ENCODE results near the gene NLGN1.

NLGN1 gene

DNA sequence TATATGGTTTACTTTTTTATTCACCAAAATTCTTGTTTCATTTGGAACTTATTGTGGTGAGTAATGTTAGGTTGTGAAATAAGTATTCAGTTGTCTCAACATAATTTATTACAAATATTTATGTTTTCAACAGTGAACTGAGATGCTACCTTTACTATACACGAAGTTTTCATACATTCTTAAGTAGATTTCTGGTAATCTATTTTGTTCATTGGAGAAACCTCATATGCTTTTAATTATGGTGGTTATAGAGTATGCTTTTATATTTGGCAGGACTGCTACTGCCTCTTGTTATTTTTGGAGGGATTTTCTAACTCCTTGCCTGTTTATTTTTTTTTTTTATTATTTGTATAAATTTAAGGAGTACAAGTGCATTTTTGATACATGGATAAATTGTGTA is 253.1 kb downstream of the NLGN1 start:
- no peak for DNase-seq

- no peak for DNase-seq
Observed at GRCh38 chr3:173652093-173652492, 254.5 kb downstream of the NLGN1 start.

DNA sequence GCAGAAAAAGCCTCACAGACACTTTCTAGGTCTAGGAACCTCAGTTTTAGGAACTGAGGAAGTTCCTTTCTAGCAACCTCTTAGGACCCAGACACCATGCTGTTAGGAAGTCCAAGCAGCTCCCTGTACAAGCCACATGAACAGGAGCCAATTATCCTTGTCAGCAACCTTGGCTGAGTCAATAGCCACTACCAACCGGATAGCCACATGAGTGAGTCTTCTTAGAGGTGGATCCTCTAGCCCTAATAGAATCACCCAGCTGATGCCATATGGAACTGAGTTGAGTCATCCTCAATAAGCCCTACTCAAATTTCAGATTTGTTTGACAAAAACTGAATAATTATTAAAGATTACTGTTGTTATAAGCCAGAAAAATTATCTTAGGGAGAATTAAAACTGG is 256.2 kb downstream of the NLGN1 start:
- no peak for DNase-seq

- no peak for DNase-seq
Observed at GRCh38 chr3:173659972-173660371, 262.4 kb downstream of the NLGN1 start.

- DNase-seq, result no peak
Observed at GRCh38 chr3:173660645-173661299, 263.2 kb downstream of the NLGN1 start.

- no peak for DNase-seq
Observed at GRCh38 chr3:173663696-173664111, 266.2 kb downstream of the NLGN1 start.

DNA sequence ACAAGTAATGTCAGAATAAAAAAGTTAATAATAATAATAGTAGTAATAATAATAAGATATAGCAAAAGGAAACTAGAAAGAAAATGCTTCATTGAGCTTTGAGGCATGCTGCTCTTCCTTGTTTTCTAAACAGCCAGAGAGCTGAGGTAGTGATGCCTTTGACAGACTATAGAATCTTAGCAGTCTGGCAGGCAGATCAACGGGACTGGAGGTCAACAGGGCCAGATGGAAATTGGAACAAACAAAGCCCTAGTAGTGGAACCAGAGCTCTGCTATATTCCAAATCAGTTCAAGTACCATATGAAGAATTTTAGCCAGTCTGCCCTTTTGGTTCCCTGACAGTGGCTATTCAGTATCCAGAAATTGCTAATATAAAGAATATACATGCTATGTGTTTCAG is 278.6 kb downstream of the NLGN1 start:
- DNase-seq, result no peak

DNA sequence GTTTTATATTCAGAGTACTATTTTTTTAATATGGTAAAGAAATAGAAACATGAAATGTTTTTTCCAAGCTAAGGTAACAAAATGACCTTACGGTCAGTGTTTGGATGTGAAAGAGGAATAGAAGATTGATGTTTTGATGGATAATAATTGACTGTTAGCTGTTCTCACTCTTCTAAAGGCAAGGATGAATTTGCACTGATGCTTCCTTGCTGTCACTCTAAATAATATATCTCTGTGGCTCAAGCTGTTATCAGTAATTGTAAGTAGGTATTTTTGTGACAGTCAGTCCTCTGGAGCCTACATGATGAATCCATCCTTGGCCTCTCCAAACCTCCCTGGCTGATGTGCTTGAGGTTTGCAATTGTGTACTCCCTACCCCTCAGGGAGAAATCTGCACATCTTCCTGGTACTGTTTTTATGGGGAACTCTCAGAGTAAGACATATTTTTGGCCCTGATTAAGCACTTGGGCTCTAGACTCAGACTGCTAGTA is 283.7 kb downstream of the NLGN1 start:
- DNase-seq, result no peak

- DNase-seq, result no peak
Observed at GRCh38 chr3:173685456-173685855, 287.9 kb downstream of the NLGN1 start.

DNA sequence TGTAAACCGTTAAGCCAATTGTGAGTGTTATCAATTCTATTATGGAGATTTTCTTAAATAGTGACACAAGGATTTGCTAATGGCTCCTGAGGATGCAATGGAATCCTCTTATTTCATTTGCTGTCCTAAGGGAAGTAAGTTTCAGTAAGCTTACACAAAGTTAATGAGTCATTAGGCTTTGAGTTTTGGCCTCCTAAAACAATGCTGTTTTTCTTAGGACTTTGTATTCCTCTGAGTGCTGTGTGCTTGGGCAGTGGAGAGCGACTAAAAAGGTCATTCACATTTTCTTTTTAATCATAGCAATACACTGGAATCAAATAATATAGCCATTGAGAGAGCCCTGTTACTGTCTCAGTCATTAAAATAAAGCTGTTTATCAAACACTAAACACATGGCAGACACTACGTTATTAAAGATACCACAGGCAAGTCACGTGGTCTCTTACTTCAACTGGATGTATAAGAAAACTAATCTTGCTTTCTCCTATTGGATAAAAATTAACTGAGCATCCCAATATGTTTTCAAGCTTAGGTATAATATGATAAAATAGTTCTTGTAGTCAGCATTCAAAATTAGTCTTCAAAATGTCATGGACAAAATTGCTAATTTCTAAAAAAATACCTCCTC is 290.8 kb downstream of the NLGN1 start:
- DNase-seq, result no peak

- DNase-seq, result no peak
Observed at GRCh38 chr3:173690542-173691180, 293.1 kb downstream of the NLGN1 start.

DNA sequence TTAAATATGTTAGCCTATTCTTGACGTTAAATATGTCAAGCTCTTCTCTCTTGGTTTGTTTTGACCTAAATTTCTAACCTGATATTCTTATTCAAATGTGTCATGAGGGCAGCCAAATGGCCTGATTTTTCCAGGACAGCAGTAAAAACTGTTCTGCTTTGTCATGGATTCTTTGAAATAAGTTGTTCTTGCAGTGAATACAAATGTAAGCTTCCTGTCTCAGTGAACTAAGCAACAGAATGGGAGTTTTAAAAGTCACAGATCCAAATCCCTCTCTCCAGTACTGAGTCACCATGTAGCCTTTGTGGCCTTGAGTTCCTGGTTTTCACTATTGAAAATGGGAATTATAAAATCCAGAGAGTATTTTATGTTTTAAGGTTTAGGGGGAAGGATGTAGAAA is 301.8 kb downstream of the NLGN1 start:
- no peak for DNase-seq

- no peak for DNase-seq
Observed at GRCh38 chr3:173700336-173700735, 302.8 kb downstream of the NLGN1 start.

- no peak for DNase-seq
Observed at GRCh38 chr3:173702561-173702960, 305.0 kb downstream of the NLGN1 start.

DNA sequence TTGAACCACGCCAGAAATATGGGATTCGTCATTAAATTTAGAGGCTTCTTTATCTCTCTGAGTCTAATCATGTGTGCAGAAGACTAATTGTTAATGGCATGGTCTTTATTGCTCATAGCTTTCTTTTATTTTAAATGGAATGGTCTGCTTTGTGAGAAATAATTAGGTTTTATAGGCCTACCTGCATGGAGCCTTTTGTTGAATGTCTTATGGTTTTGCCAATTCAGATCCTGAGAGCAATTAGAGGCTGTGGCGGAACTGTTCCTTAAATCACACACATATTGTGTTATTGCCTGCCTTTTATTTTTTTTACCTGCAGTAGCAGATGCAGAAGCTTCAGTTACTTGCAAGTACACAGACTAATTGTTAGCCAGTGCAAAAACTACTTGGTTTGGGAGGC is 306.2 kb downstream of the NLGN1 start:
- DNase-seq, result no peak

DNA sequence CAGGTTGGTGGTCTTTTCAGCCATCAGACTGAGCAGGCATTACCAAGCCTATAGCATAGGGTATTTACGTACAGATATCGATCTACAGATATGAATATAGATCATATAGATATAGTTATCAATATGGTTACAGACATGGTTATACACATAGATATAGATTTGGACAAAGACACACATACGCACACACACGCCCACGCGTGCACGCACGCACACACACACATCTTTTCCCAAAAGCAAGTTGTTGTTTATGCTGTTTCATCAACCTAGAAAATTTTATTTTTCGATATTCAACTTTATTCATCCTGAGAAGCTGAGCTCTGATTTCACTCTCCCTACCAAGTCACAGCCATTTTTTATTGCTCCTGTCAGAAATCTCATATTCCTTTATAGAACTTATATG is 309.1 kb downstream of the NLGN1 start:
- DNase-seq, result no peak

DNA sequence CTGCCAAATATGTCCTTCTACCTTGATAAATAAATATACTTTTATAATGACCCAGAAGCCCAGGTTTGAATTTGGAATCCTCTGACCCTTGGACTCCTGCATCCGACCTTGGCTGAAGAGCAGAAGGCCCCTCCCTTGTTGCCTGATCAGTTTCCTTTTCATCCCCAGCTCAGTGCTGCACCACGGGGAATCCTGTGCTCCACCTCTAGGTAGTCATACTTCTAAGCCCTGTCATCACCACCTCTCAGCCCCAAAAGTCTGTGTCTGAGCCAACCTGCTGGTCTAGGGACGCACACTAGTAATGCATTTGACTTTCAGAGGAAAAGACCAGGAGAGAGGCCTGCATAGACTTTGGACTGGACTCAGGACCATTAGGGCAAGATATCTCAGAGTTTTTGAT is 310.6 kb downstream of the NLGN1 start:
- no peak for DNase-seq

- DNase-seq, result no peak
Observed at GRCh38 chr3:173709026-173709425, 311.5 kb downstream of the NLGN1 start.

GRCh38 chr3:173711619-173712018 is 314.1 kb downstream of the NLGN1 start:
- no peak for DNase-seq

DNA sequence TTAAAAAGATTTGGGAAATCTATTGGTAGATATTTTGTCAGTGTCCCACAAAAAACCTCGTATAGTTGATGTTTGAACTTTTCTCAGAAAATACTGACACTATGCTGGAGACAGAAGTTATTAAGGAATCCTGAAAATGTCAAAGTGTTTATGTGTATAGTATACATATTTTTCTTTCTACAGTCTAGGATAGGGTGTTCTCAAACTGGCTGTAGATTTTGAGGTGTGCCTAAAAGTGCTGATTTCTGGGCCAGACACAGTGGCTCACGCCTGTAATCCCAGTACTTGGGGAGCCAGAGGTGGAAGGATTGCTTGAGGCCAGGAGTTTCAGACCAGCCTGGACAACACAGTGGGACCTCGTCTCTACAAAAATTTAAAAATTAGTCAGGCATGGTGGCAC is 322.0 kb downstream of the NLGN1 start:
- no peak for DNase-seq

DNA sequence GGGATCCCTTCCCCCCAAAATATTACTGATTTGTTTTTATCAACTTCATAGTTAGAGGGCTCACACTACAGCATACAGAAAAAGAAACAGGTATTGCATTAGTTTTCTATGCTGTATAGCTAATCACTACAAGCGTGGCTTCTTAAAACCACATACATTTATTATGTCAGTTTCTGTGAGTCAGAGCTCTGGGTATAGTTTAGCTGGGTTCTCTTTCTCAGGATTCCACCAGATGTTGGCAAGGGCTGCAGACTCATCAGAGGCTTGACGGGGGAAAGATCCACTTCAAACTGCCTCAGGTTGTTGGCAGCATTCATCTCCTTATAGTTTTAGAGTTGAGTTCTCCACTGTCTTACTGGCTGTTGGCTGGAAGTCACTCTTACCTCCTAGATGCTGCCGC is 328.0 kb downstream of the NLGN1 start:
- no peak for DNase-seq

DNA sequence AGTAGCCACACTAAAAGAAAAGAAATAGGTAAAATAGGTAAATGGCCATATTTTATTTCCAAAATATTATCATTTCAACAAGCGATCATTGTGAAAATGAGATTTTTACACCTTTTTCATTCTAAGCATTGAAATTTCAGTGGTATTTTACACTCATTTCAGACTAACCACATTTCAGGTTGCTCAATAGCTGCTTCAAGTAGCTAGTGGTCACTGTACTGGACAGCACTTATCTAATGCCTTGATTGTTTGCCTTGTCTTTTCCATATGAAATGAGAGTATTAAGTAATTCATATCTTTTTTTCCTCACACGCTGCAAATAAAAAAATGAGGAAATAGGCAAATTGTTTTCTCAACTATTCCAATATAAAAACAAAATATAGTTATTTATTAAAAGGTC is 332.8 kb downstream of the NLGN1 start:
- DNase-seq, result no peak

DNA sequence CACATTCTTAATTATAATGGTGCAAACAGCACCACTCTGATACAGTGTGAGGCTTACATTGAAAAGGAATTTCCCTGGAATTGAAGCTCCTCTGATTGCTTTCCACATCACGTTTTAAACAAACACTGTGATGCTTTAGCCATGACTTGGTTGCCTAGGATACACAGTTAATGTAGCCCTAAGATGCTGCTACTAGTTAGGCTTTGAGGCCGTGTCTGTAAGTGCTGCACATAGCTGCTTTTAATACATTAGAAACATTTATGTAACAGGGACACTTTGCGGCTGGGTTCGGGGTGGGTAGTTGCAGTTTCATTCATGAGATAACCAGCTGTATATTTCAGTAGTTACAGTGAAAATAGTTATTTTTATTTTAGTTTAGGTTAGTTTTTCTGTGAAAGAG is 334.7 kb downstream of the NLGN1 start:
- DNase-seq, result no peak

DNA sequence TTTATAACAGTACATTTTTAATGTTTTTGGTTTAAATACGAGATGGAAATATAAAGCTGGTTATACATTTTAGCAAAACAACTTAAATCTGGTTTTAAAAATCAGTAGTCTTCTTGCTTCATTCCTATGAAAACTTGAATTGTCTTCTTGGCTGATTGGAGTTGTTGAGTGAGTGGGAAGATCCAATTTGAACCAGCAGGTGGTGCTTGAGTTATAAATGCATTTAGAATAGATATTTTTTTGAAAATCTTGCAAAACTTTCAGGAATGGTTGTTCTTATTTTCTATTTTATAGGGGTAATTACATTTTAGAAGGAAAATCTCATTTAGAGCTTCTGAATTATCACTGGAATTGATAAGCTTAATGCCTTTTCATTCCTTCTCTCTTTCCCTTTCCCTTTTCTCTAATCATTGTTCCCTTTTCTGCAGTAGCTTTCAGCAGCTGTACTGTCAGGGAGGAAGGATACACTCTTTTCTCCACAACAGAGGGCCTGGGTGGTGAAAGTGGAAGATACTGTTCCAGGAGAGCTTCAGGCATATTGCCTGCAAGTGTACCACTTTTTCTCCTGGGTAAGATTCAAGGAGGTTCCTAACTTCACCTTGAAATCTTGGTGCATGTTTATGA is 335.6 kb downstream of the NLGN1 start:
- DNase-seq, result no peak

Data from NCI-H187 treated with DMSO at 0.1 percent for 48 hours (cell line).